A172 (cell line): ENCODE data around the gene USP51. TPM values are rescaled to one million over a fixed set of nuclear protein-coding genes. Genes with fewer than 3 reads are reported as not detected.
A peak's percentile ranks its signal among the peaks of the same experiment; 100 is the strongest.
"Not testable (repeated sequence)": the region's sequence is repeated elsewhere in the genome, so short reads cannot be mapped to it uniquely, and the experiment has no call there.

ENCODE experiments used
- DNase-seq: peaks from one replicate; pipeline ENCODE4 v3.0.0-alpha.2; 2015; ENCODE audit warnings: low spot score
- total RNA-seq: library from RNA; depleted of rRNA; stranded (reverse); fragments of >200 nt; shearing (Covaris generic); gene quantifications from 2 replicates; pipeline ENCODE4 v1.2.3, GENCODE V29; 2014; rRNA removed

Gene USP51
- 0.21 and 0.50 TPM in 2 replicates for total RNA-seq

DNA sequence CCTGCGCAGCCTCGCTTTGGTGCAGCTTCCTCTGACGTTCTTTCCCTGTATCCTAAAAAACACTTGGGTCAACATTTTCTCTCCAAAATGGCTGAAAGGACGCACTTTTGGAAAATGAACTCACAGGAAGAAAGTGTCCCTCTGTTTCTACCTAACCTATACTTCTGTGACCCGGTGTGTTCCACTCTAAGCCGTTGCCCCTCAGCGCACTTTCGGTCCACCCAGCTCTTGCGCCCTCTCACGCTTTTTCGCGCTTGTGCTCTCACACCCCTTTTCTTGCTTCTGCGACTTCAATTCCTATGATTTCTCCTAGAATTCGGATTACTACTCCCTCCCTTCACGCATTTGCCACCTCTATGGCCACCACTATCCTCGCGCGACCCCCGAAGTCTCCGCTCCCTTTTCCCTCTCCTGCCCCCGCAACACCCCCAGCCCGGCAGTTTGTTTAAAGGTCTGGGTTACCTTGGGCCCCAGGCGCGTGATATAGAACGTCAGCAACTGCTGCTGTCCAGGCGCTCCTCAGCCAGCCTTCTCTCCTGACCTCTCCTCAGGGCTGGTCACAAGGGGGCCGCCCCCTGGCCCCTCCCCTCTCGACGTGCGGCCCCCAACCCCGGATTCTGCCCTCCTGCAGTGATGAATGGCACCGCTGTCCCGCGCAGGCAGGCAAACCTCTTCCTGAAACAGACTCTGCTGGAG is at the start of gene USP51:
TSS of gene USP51 (minus strand) at position 535 of the 696 bp plus-strand sequence. CDS start 909 bp downstream, outside the sequence.
- DNase-seq = no peak

DNA sequence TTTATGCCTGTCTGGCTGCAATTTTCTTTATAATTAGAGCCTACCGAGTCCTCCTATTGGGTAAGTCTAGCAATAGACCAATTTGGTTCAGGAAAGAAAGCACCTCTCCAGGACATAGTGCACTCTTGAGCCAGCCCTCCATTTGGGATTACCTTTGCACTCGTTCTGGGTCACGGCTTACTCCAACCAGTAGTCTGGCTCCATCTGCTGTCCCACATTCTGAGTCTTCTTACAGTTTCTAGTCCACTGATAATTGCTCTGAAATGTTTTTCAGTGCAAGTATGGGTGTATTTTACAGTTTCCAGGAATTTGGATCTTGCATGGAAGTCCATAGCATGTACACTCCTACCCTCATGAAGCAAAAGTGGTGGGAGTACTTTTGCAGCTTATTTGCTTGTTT is 34.8 kb upstream of the USP51 start:
- DNase-seq = no peak

DNA sequence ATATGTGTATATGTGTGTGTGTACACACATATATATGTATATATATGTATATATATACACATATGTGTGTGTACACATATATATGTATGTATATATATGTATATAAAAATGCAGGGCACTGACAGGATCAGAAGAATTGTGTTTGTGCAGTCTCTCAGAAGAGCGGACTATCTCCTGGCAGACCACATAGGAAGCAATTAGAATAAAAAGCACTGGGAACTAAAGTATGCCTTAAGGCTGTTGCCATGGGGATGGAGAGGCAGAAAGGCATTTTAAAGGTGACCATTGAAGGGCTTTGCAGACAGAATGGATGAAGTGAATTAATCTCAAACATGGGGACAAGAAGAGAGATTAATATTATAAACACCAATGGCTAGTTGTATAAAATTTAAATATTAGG is 33.7 kb upstream of the USP51 start:
- DNase-seq = no peak

DNA sequence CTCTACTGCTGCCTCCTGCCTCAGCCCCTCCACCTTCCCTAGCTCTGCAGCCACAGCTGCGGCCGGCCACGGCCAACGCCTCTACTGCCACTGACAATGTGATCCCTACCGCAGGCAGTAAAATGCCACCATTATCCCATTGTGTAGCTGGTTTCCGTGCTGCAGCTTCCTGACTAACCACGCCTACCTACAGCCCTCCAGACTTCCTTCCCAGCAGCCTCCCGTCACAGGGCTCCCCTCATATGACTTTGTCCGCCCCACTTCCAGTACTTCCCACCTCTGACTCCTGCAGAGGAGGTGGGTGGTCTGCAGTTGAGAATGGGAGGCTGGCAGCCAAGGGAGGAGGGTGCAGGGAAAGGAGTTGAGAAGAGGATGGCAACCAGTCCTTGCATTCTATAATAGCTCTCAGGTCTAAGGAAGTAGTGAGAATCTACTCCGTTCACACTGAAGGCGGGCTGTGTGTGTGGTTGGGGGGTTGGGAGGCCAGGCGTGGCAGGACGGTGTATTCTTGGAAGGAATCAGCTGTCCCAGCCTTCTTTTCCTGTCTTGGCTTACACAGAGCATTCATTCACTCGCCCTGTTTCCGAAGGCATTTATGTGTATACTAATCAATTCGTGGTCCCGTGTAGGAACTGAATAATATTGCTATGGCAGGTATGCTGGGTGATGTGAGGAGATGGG is 33.1 kb upstream of the USP51 start:
- no peak for DNase-seq

DNA sequence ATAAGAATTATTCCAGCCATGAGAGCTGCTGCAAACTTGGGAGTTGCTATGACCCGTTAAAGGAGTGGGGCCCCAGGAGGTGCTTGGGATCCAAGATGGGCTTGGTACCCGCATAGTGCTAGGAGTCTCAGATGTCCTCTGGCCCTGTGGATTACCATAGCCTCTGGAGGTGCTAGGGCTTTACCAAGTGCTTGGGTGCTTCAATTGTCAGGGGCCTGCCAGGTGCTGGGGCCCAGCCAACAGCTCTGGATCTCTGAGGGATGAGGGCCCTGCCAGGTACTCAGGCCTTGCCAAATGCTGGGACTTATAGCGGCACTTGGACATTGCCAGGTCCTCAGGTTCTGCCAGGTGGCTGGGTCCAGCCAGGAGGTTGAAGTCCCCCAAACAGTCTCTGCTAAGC is 32.0 kb upstream of the USP51 start:
- no peak for DNase-seq

DNA sequence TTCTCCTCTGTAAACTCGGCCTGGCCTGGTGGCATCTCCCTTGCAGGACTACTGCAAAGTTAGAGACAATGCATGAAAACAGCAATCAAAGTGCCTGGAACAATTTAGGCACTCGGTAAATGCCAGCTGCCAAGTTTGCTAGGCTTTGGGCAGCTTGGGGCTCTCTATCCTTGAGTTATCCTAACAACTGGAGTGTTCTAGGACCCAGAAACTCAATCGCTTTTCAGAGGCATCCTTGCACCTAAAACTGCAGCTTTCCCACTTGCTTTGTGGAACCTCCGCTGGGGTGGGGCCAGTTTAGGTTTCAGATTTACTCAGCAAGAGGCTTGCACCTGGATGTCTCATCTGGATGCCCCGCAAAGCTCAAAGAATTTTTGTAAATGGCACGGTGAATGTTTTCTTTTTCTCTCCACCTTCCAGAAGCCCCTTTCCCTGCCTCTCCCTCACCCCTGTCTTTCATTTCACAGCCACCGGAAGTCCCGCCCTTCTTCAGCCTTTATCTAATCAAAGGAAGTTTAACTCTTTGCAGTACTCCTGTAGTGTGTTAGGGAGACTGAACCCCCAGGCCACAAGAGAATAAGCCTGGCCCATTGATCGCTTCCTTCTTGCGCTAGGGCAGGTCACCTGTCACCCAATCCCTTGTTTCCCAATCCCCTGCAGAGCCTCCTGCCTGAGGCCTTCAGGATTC is 27.3 kb upstream of the USP51 start:
- DNase-seq = not testable (repeated sequence)

DNA sequence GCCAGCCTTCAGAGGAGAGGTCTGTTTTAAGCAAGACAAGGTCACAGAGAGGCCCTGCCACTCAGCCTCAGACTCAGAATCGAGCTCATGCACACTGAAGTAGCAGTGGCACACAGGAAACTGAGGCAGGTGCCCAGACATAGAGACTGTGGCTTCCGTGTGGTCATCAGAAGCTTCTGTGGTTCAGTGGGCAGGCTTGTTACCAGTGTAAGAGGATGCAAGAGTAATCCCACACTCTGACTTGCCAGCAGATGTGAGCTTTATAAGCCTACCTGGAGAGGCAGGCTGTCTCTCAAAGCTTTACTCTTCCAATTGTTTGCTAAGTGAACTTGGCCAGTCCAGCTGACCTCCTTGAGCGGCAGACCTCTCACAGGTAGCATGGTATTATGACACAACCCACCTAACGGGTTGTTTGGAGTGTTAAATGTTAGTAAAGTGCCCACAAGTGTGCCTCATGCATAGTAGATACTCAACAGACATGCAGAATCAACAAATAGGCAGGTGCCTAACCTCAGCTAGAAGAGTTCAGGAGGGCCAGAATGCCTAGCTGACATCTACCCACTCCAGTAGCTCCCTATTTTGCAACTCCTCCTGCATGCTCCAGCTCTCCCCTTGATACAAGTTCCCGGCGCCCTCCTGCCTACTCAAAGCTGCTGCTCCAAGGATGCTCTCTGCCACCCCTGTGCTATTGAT is 23.5 kb upstream of the USP51 start:
- DNase-seq = not testable (repeated sequence)

DNA sequence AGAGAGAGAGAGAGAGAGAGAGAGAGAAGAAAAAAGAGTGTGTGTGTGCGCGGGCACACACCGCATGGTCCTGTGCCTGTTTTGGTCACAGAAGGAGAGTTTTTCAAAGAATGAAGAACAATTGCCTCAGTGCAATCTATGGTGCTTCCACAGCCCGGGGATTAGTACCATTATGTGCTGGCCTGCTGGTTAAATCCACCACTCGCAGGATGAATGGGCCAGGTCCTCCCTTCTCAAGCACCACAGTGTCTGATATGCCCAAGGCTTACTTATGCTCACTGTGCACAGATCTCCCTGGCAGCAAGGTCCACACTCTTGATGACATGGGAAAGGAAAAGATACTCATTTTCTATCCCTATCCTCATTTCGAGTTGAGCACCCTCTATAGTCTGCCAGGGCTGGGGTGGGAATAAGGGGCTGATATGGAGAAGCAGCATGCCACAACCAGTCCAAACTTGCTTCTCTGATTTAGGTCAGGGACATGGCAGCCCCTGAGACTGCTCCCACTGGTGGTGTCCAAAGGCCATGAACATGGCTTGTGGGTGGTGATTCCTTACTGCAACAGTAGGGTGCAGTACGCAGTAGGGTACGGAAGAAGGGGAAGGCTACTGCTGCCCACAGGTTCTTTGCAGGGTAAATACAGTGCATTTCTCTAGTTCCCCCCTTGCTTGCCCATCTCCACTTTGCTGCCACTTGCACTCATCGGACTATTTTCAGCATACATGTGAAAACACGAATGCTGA is 18.9 kb upstream of the USP51 start:
- DNase-seq = not testable (repeated sequence)

DNA sequence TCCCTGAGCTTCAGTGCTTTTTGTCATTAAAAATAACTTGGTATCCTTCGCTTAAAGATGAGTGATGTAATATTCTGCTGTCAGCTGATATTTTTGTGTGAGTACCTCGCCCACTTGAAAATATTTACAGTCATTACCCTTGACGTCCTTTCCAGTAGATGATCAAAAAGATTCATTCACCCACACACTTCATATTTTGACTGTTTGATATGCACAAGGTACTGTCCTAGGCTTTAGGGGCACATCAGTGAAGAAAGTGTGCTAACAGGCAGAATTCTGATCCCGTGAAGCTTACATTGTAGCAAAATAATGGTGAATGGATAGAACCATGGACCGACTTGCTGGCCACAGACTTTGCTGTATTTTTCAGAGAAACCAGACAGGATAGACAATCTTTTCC is 18.1 kb upstream of the USP51 start:
- DNase-seq = not testable (repeated sequence)

DNA sequence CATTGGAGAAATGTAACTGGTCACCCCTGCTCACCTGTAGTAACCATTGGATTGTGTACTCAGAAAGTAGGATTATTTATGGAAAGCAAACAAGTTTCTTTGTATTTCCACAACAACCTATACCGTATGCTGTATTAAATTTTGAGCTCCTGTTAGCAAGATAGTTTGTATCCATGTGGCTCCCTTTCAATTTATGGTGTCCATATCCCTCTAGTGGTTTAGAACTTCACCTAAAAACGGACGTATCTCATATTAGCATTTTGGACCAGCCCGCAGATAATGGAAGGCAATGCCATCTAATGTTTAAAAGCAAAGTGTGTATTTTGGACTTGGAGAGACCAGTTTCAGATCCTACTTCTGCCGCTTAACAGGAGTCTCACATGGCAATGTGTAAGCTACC is 17.4 kb upstream of the USP51 start:
- DNase-seq = not testable (repeated sequence)

DNA sequence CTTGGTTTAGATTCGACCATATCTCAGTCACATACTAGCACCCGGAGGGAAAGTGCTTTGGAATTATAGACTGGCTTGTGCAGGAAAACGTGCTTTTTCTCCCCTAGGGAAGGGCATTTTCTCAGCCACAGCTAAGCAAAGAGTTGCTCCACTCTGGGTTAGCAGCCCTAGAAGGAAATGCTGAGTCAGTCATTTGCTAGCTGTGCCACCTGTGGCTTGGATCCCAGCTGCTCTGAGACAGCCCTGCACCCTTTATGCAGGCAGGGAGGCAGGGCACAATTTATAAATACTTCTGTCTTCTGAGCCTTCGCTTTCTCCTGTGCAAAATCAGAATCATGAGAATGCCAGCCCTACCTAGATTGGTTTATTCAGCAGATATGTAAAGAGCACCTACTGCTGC is 1.3 kb upstream of the USP51 start:
- DNase-seq = no peak

DNA sequence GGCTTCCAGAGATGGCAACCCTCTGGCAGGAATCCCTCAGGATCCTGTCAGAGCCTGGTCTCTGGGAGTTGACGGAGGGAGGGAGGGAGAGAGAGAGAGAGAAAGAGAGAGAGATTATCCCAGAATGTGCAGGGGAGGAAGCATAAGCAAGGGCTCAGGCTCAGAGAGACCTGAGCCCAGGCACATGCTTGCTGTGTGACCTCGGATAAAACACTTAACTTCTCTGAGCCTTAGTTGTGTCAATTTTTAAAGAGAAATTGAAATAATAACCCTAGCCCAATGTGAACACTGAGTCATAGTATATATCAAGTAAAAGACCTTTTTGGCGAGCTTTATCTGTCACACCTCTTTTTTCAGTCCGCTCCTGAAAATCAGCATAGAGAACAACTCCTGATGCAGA is 473 bp upstream of the USP51 start:
- no peak for DNase-seq

DNA sequence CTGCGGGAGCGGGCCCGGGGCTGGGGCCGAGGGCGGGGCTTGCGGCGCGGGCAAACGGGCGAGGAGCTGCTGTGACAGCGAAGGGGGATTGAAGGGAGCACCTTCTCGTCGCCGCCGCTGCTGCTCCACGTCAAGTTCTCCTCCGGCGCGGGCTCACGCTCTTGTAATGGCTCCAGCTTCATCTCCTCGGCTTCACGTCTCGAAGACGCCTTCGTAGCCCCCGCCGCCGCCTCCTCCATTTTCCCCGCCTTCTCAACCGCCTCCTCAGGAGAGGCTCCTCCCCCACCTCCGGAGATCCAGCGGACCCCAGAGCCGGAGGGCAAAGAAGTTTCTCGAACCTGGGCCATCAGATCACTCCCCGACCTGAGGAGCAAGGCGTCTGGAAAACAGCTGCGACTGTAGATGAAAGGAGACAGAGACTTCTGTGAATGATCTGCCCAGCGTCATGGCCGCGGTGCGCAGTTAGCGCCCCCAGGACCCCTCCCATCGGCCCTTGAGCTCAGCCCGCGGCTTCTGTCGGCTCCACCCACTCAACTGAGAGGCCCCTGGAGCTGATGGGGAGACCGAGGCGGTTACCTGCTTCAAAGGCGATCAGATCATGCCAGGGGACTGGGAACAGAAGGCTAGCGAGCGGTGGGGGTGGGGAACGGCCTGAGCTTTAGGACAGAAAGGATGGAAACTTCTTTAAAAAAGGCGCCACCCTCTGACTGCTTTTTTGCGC is 895 bp downstream of the USP51 start:
- DNase-seq = peak; percentile 4

DNA sequence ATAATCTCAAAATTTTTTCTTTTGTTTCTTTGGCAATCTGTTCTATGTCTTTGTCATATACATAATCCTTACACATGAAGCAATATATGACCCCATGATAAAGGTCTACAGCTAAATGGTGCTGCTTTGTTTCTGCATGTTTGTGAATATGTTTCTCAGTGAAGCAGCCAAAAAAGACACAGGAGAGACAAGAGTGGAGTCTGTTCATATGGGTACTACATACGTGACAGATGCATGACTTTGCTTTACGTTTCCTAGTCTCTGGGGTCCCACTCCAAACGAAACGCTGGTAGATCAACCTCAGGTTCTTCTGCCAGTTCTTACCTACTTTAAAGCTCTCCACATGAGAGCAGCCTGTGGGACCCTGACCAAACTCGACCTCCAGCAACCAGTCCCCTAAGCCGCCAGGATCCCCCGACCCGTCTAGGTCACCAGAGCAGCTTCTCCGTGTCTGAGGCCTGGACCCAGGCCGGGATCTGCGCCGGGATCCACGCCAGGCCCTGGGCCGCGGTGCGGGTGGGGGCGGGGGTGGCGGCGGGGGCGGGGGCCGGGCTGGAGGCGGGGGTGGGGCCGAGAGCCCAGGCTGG is 1.5 kb downstream of the USP51 start:
- DNase-seq = no peak

DNA sequence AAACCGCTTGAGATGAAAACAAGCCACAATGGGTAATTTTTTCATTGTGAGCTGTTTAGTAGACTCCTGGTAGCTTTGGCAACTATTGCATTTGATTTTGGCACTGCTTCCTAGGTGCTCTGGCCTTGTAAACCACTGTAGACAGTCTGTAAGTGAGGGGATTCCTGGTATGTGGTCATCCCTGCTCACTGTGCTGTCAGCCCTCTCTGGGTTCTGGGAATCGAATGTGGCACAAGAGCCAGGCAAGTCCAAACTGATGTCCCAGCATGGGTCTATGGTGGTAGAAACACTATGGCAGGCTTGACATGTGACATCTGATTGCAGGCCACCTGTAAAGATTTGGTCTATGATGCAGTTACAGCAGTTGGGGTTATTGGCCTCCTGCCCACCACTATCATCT is 2.5 kb downstream of the USP51 start:
- no peak for DNase-seq

DNA sequence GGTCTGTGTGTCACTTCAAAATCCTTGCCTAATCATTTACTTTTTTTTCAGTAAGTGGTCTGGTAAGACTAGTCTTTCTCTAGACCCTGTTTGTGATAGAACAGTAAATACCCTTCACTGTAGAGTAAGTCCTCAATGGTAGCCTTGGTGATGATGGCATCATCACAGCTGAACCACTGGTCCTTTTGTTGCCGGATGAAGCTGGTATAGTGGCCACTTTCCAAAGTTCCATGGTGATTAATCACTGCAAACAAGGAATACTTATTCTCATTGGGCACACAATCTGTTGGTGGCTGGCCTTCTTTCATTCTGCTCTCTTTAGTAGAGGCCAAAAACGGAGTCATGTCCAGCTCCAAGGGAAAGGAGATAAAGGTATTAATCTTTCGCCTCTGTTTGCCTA is 2.9 kb downstream of the USP51 start:
- DNase-seq = peak; percentile 9

DNA sequence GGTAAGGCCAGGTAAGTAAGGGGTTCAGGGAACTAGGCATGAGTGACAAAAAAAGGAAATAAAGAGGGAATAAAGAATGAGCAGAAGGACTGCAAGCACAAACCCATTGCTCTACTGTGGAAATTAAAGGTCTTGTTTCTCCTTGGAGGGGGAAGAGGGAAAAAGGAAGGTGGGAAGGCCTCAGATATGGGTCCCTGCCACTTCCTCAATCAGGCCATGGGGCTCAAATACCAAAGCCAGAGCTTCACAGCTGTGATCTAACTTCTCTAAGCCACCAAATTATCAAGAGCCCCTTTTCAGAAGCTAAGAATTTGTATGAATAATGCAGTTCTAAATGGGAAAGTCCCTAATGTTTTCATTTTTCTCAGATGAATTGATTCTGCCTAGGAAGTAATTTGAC is 4.7 kb downstream of the USP51 start:
- no peak for DNase-seq

DNA sequence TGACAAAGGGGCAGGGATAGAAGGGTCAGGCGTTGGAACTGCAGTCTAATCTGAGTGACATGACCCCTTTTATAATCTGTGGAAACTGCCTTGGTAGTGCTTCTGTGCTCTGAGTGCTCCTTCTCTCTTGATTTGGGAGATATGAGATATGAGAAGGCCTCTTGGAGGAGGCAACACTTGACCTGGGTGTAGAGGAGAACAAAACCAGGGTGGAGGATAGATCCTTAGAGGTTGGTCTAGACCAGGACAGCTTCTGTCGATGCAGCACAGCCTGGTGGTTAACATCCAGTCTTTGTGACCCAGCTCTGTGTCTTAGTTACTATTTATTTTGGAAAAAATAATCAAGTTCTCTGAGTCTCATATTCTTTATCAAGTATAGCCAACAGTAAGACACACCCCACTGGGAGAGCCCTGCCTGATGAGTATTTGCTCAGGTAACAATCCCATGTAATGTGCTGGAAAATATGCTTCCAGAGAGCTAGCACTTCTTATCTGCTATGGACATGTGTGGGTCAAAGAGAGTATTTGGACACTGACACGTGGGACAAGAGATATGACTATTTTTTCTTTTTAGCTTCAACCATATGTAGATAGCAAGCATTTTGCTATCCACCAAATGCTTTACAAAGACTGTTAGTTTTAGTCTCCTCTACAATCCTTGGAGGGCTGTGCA is 9.1 kb downstream of the USP51 start:
- DNase-seq = no peak

DNA sequence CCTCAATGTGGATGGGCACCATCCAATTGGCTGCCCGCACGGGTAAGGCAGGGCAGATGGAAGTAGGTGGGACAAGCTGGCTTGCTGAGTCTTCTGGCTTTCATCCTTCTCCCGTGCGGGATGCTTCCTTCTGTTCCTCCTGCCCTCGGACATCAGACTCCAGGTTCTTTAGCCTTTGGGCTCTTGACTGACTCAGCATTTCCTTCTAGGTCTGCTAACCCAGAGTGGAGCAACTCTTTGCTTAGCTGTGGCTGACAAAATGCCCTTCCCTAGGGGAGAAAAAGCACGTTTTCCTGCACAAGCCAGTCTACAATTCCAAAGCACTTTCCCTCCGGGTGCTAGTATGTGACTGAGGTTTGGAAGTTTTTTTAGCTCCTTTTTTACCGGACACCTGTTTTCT is 9.7 kb downstream of the USP51 start:
- DNase-seq = not testable (repeated sequence)

DNA sequence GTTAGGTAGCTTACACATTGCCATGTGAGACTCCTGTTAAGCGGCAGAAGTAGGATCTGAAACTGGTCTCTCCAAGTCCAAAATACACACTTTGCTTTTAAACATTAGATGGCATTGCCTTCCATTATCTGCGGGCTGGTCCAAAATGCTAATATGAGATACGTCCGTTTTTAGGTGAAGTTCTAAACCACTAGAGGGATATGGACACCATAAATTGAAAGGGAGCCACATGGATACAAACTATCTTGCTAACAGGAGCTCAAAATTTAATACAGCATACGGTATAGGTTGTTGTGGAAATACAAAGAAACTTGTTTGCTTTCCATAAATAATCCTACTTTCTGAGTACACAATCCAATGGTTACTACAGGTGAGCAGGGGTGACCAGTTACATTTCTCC is 23.9 kb downstream of the USP51 start:
- not testable (repeated sequence) for DNase-seq
